Neural progenitor cell (in vitro differentiated cells): ENCODE measurements around the gene NXF2. TPM values are rescaled to one million over a fixed set of nuclear protein-coding genes. Genes with fewer than 3 reads are reported as not detected.

ENCODE experiments used
- total RNA-seq: library from RNA; depleted of rRNA; stranded (reverse); fragments of >200 nt; gene quantifications from 2 replicates; pipeline ENCODE4 v1.2.3, GENCODE V29; 2015; ENCODE audit warnings: low replicate concordance

The NXF2 gene
- total RNA-seq, 1 donor from 2014 or later: 0.22 TPM

Other genes starting within 250 kb of the NXF2 start
- gene TCEAL2, start 121.5 kb upstream of the NXF2 start, total RNA-seq: 12.9 and 19.8 TPM in 2 replicates
- not detected in 2 replicates for gene TCEAL6, start 104.7 kb upstream of the NXF2 start, total RNA-seq
- 1.6 and 3.8 TPM in 2 replicates for gene BEX5, start 91.2 kb upstream of the NXF2 start, total RNA-seq
- gene TCP11X1, start 31.9 kb upstream of the NXF2 start, total RNA-seq: 0.40 TPM in 1 of 2 replicates, not detected in the other
- 0.96 and 2.2 TPM in 2 replicates for gene NXF2B, start 192.8 kb downstream of the NXF2 start, total RNA-seq
- 0.88 and 1.1 TPM in 2 replicates for gene TCP11X2, start 224.6 kb downstream of the NXF2 start, total RNA-seq